Neural cell (in vitro differentiated cells): ENCODE results near the gene CD226. TPM values are rescaled to one million over a fixed set of nuclear protein-coding genes. Genes with fewer than 3 reads are reported as not detected.

Experiments
- H2AFZ ChIP-seq: fragments of 200-600, 300-800 bp; sonication (generic), shearing (Covaris generic); 2 replicates; pipeline ENCODE4 v1.6.0; 2014; ENCODE audit warnings: low read depth, mild to moderate bottlenecking, antibody characterized with exemption, low read length, moderate library complexity
- H3F3A ChIP-seq: fragments of 200-600 bp; shearing (Covaris generic); 2 replicates; pipeline ENCODE4 v1.6.1; 2016; ENCODE audit warnings: mild to moderate bottlenecking, moderate library complexity, mixed read lengths, antibody characterized with exemption, low read length; ENCODE audit not compliant: insufficient read depth, poor library complexity, severe bottlenecking
- H3K27ac ChIP-seq: fragments of 200-600, 300-800 bp; sonication (generic), shearing (Covaris generic); 2 replicates; pipeline ENCODE4 v1.5.1; 2014; ENCODE audit warnings: mild to moderate bottlenecking, low read length, moderate library complexity
- H3K27me3 ChIP-seq: fragments of 300-800, 200-600 bp; sonication (generic), shearing (Covaris generic); 2 replicates; pipeline ENCODE4 v1.6.0; 2014; ENCODE audit warnings: mild to moderate bottlenecking, low read depth, low read length, moderate library complexity; ENCODE audit not compliant: insufficient read depth
- H3K36me3 ChIP-seq: fragments of 300-800, 200-600 bp; sonication (generic), shearing (Covaris generic); 2 replicates; pipeline ENCODE4 v1.5.1; 2014; ENCODE audit warnings: mild to moderate bottlenecking, antibody characterized with exemption, low read length, moderate library complexity; ENCODE audit not compliant: insufficient read depth
- H3K4me2 ChIP-seq: fragments of 300-800, 200-600 bp; sonication (generic), shearing (Covaris generic); 2 replicates; pipeline ENCODE4 v1.6.0; 2014; ENCODE audit warnings: mild to moderate bottlenecking, low read length
- H3K4me3 ChIP-seq: fragments of 300-800, 200-600 bp; sonication (generic), shearing (Covaris generic); 2 replicates; pipeline ENCODE4 v1.5.1; 2014; ENCODE audit warnings: mild to moderate bottlenecking, low read length, moderate library complexity
- H3K79me2 ChIP-seq: fragments of 200-600 bp; shearing (Covaris generic); replicated peaks from 2 replicates; pipeline ENCODE4 v1.6.0; 2014; ENCODE audit warnings: mild to moderate bottlenecking, low read length, moderate library complexity; ENCODE audit not compliant: insufficient read depth
- H3K9ac ChIP-seq: fragments of 300-800, 200-600 bp; sonication (generic), shearing (Covaris generic); 2 replicates; pipeline ENCODE4 v1.6.1; 2016; ENCODE audit warnings: mild to moderate bottlenecking, low read length, mixed read lengths
- H3K9me2 ChIP-seq: fragments of 200-600 bp; shearing (Covaris generic); 2 replicates; pipeline ENCODE4 v1.6.1; 2016; ENCODE audit warnings: mild to moderate bottlenecking, low read length, mixed read lengths; ENCODE audit not compliant: insufficient read depth
- H3K9me3 ChIP-seq: fragments of 200-600, 300-800 bp; sonication (generic), shearing (Covaris generic); 2 replicates; pipeline ENCODE4 v1.6.1; 2016; ENCODE audit warnings: mild to moderate bottlenecking, mixed run types, low read length, moderate library complexity, mixed read lengths
- H4K20me1 ChIP-seq: fragments of 200-600 bp; shearing (Covaris generic); 2 replicates; pipeline ENCODE4 v1.6.1; 2016; ENCODE audit warnings: mild to moderate bottlenecking, mixed run types; ENCODE audit not compliant: insufficient read depth
- EP300 ChIP-seq: fragments of 450-650 bp; conservative IDR thresholded peaks from 2 replicates; pipeline ENCODE4 v1.6.1; 2014; ENCODE audit warnings: antibody characterized with exemption, mild to moderate bottlenecking, moderate library complexity; ENCODE audit not compliant: poor library complexity, severe bottlenecking
- EZH2 ChIP-seq: fragments of 200-600, 300-800 bp; shearing (Covaris generic), sonication (generic); IDR thresholded peaks from 2 replicates; pipeline ENCODE4 v1.6.1; 2014; ENCODE audit warnings: antibody characterized with exemption, low read length, borderline replicate concordance, mild to moderate bottlenecking; ENCODE audit not compliant: insufficient read depth, poor library complexity, severe bottlenecking
- MXI1 ChIP-seq: fragments of 450-650 bp; conservative IDR thresholded peaks from 2 replicates; pipeline ENCODE4 v1.6.1; 2014; ENCODE audit warnings: antibody characterized with exemption, mild to moderate bottlenecking; ENCODE audit not compliant: poor library complexity, severe bottlenecking
- POLR2AphosphoS5 ChIP-seq: IDR thresholded peaks from 2 replicates; pipeline ENCODE4 v1.6.1; 2012
- RAD21 ChIP-seq: fragments of 450-650 bp; conservative IDR thresholded peaks from 2 replicates; pipeline ENCODE4 v1.6.1; 2014; ENCODE audit warnings: antibody characterized with exemption, mild to moderate bottlenecking, moderate library complexity
- SMC3 ChIP-seq: fragments of 450-650 bp; conservative IDR thresholded peaks from 2 replicates; pipeline ENCODE4 v1.6.1; 2014; ENCODE audit warnings: antibody characterized with exemption, mild to moderate bottlenecking, moderate library complexity; ENCODE audit not compliant: poor library complexity
- TAF1 ChIP-seq: IDR thresholded peaks from 2 replicates; pipeline ENCODE4 v1.6.1; 2012; ENCODE audit warnings: low read depth
- polyA plus RNA-seq: library from polyadenylated mRNA; depleted of rRNA; stranded (reverse); fragments of >200 nt; gene quantifications from 2 replicates; pipeline ENCODE4 v1.2.3, GENCODE V29; 2014
- TF ChIP-seq, protein P1 (sequence below): fragments of 450-650 bp; IDR thresholded peaks from 2 replicates; pipeline ENCODE4 v1.5.1; 2014; ENCODE audit warnings: antibody characterized with exemption, mild to moderate bottlenecking, moderate library complexity; ENCODE audit not compliant: poor library complexity, severe bottlenecking
- TF ChIP-seq, protein P2 (sequence below): IDR thresholded peaks from 2 replicates; pipeline ENCODE4 v1.6.1; 2012; ENCODE audit warnings: borderline replicate concordance

CD226 gene
- polyA plus RNA-seq, 1 donor from 2014 or later: 0.11 TPM

DNA sequence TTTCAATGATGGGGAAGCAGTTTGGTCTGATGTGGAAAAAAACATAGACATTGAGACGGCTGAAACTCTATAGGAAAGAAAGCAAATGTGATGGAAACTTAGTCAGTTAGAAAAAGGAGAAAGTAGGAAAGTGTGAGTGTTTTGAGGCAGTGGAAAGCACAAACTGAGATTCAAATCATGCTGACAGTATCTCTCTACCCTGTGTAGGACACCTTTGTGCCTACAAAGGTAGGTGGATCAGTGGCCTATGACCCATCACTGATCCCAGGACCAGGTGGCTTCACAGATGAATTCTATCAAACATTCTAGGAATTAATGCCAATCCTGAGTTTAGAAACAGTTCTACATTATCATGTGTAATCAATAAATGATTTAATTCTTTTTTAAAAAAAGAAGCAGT, 57.1 kb downstream of the CD226 start:
- H3F3A ChIP-seq: no peaks in the 10 kb centered on the region
- no peak overlapping the region for H3K9ac ChIP-seq
- H3K4me2 ChIP-seq: no peak overlapping the region
- H4K20me1 ChIP-seq: no peaks in the 10 kb centered on the region
- no peaks in the 10 kb centered on the region for H3K36me3 ChIP-seq
- TF ChIP-seq RAD21 (no peak), SMC3 (no peak), EZH2 (no peak), POLR2AphosphoS5 (no peak), TAF1 (no peak), MXI1 (no peak), EP300 (no peak)
- TF ChIP-seq, protein P1, sequence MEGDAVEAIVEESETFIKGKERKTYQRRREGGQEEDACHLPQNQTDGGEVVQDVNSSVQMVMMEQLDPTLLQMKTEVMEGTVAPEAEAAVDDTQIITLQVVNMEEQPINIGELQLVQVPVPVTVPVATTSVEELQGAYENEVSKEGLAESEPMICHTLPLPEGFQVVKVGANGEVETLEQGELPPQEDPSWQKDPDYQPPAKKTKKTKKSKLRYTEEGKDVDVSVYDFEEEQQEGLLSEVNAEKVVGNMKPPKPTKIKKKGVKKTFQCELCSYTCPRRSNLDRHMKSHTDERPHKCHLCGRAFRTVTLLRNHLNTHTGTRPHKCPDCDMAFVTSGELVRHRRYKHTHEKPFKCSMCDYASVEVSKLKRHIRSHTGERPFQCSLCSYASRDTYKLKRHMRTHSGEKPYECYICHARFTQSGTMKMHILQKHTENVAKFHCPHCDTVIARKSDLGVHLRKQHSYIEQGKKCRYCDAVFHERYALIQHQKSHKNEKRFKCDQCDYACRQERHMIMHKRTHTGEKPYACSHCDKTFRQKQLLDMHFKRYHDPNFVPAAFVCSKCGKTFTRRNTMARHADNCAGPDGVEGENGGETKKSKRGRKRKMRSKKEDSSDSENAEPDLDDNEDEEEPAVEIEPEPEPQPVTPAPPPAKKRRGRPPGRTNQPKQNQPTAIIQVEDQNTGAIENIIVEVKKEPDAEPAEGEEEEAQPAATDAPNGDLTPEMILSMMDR: no peak
- TF ChIP-seq, protein P2, sequence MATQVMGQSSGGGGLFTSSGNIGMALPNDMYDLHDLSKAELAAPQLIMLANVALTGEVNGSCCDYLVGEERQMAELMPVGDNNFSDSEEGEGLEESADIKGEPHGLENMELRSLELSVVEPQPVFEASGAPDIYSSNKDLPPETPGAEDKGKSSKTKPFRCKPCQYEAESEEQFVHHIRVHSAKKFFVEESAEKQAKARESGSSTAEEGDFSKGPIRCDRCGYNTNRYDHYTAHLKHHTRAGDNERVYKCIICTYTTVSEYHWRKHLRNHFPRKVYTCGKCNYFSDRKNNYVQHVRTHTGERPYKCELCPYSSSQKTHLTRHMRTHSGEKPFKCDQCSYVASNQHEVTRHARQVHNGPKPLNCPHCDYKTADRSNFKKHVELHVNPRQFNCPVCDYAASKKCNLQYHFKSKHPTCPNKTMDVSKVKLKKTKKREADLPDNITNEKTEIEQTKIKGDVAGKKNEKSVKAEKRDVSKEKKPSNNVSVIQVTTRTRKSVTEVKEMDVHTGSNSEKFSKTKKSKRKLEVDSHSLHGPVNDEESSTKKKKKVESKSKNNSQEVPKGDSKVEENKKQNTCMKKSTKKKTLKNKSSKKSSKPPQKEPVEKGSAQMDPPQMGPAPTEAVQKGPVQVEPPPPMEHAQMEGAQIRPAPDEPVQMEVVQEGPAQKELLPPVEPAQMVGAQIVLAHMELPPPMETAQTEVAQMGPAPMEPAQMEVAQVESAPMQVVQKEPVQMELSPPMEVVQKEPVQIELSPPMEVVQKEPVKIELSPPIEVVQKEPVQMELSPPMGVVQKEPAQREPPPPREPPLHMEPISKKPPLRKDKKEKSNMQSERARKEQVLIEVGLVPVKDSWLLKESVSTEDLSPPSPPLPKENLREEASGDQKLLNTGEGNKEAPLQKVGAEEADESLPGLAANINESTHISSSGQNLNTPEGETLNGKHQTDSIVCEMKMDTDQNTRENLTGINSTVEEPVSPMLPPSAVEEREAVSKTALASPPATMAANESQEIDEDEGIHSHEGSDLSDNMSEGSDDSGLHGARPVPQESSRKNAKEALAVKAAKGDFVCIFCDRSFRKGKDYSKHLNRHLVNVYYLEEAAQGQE: no peak
- H2AFZ ChIP-seq: no peak overlapping the region
- no peak overlapping the region for H3K27ac ChIP-seq
- H3K27me3 ChIP-seq: no peaks in the 10 kb centered on the region
- no peaks in the 10 kb centered on the region for H3K79me2 ChIP-seq
- no peaks in the 10 kb centered on the region for H3K9me3 ChIP-seq
- no peaks in the 10 kb centered on the region for H3K9me2 ChIP-seq
- no peak overlapping the region for H3K4me3 ChIP-seq

DNA sequence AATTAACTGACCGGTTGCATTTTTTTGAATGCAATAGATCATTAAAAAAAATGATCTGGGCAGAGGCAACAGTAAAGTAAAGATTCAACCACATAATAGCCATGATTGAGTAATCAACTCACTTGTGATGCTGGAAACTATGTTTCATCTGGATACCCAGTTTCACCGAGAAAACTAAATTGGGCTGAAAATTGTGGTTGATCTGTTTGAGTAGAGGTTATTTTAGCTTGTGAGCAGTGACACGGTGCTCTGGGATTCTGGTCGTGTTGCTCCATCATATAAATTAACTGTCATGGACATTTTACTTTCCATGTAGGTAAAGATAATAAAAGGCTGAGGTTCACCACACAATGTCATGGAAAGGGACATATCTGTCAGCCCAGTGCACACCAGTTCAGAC, 58.7 kb downstream of the CD226 start:
- Histone ChIP-seq H3K27ac (no peak overlapping the region), H4K20me1 (no peaks in the 10 kb centered on the region), H3K4me3 (no peak overlapping the region), H3K79me2 (no peaks in the 10 kb centered on the region), H3F3A (no peaks in the 10 kb centered on the region), H3K36me3 (no peaks in the 10 kb centered on the region), H3K9me3 (no peaks in the 10 kb centered on the region), H2AFZ (no peak overlapping the region), H3K9me2 (no peaks in the 10 kb centered on the region), H3K9ac (no peak overlapping the region), H3K27me3 (no peaks in the 10 kb centered on the region), H3K4me2 (no peak overlapping the region)
- TF ChIP-seq, protein P1: no peak
- TF ChIP-seq RAD21 (no peak), EP300 (no peak), TAF1 (no peak)
- TF ChIP-seq, protein P2: no peak
